Mesenchymal stem cell (in vitro differentiated cells and primary cell): ENCODE results near the gene RIC8A.

ENCODE experiments used
- DNase-seq: peaks from one replicate; pipeline ENCODE4 v3.0.0-alpha.2; 2013
- H2AFZ ChIP-seq: one replicate; pipeline ENCODE4 v1.6.1; 2013; ENCODE audit warnings: low read depth, mild to moderate bottlenecking, control low read depth, inconsistent platforms, low read length, moderate library complexity
- H2AK5ac ChIP-seq: 2 replicates; pipeline ENCODE4 v1.6.1; 2013; ENCODE audit warnings: low read length, moderate library complexity, mild to moderate bottlenecking, inconsistent platforms; ENCODE audit not compliant: severe bottlenecking
- H2BK120ac ChIP-seq: one replicate; pipeline ENCODE4 v1.6.1; 2013; ENCODE audit warnings: low read depth, mild to moderate bottlenecking, inconsistent platforms, low read length, moderate library complexity
- H2BK12ac ChIP-seq, 2 experiments: one replicate each; pipeline ENCODE4 v1.6.1; 2013; ENCODE audit warnings: inconsistent platforms in 2 of 2, low read length in 2 of 2, mild to moderate bottlenecking in 2 of 2, moderate library complexity in 2 of 2, control low read depth in 1 of 2
- H2BK15ac ChIP-seq: one replicate; pipeline ENCODE4 v1.6.1; 2013; ENCODE audit warnings: mild to moderate bottlenecking, low read depth, inconsistent platforms; ENCODE audit not compliant: poor library complexity, severe bottlenecking
- H2BK5ac ChIP-seq: 2 replicates; pipeline ENCODE4 v1.6.1; 2013; ENCODE audit warnings: low read depth, mild to moderate bottlenecking, low read length, control low read depth, inconsistent platforms; ENCODE audit not compliant: poor library complexity, severe bottlenecking
- H3K14ac ChIP-seq, 2 experiments: one replicate each; pipeline ENCODE4 v1.6.1; 2013; ENCODE audit warnings: inconsistent platforms in 2 of 2, low read length in 2 of 2, control low read depth in 1 of 2, mild to moderate bottlenecking in 1 of 2, moderate library complexity in 1 of 2
- H3K18ac ChIP-seq, 2 experiments: one replicate each; pipeline ENCODE4 v1.6.1; 2013; ENCODE audit warnings: inconsistent platforms in 2 of 2, low read length in 2 of 2, control low read depth in 1 of 2, low read depth in 1 of 2, mild to moderate bottlenecking in 1 of 2
- H3K23ac ChIP-seq, 2 experiments: one replicate each; pipeline ENCODE4 v1.6.1; 2013; ENCODE audit warnings: inconsistent platforms in 2 of 2, low read length in 2 of 2, mild to moderate bottlenecking in 2 of 2, moderate library complexity in 2 of 2, control low read depth in 1 of 2
- H3K27ac ChIP-seq: 2 replicates; pipeline ENCODE4 v1.5.1; 2013; ENCODE audit warnings: mild to moderate bottlenecking, moderate library complexity, low read length, control low read depth, inconsistent platforms; ENCODE audit not compliant: poor library complexity, severe bottlenecking
- H3K27me3 ChIP-seq, 2 experiments: 2 replicates each; pipeline versions ENCODE4 v1.6.1 to v1.7.0; 2013; ENCODE audit warnings: low read length in 2 of 2, mild to moderate bottlenecking in 2 of 2, moderate library complexity in 2 of 2, control low read depth in 1 of 2, inconsistent platforms in 1 of 2; ENCODE audit not compliant: control insufficient read depth in 1 of 2, insufficient read depth in 1 of 2
- H3K36me3 ChIP-seq, 2 experiments: 2 replicates each; pipeline versions ENCODE4 v1.6.1 to v1.7.0; 2013; ENCODE audit warnings: low read length in 2 of 2, control low read depth in 1 of 2, inconsistent platforms in 1 of 2, low read depth in 1 of 2, mild to moderate bottlenecking in 1 of 2; ENCODE audit not compliant: insufficient read depth in 2 of 2, control insufficient read depth in 1 of 2
- H3K4ac ChIP-seq, 2 experiments: one replicate each; pipeline ENCODE4 v1.6.1; 2013; ENCODE audit warnings: inconsistent platforms in 2 of 2, low read length in 2 of 2, mild to moderate bottlenecking in 2 of 2, moderate library complexity in 2 of 2, control low read depth in 1 of 2, low read depth in 1 of 2
- H3K4me1 ChIP-seq: 2 replicates; pipeline ENCODE4 v1.6.1; 2013; ENCODE audit warnings: low read depth, low read length, control low read depth; ENCODE audit not compliant: control insufficient read depth, insufficient read depth
- H3K4me2 ChIP-seq: 2 replicates; pipeline ENCODE4 v1.6.1; 2013; ENCODE audit warnings: low read length, mild to moderate bottlenecking, inconsistent platforms; ENCODE audit not compliant: poor library complexity, severe bottlenecking
- H3K4me3 ChIP-seq, 2 experiments: 2 replicates each; pipeline versions ENCODE4 v1.5.1 to v1.7.0; 2013; ENCODE audit warnings: low read length in 2 of 2, mild to moderate bottlenecking in 2 of 2, control low read depth in 1 of 2, low read depth in 1 of 2; ENCODE audit not compliant: insufficient read depth in 1 of 2
- H3K79me1 ChIP-seq: replicated peaks from 2 replicates; pipeline ENCODE4 v1.6.1; 2013; ENCODE audit warnings: mild to moderate bottlenecking, control low read depth, low read length, inconsistent platforms; ENCODE audit not compliant: poor library complexity, severe bottlenecking
- H3K9ac ChIP-seq: 2 replicates; pipeline ENCODE4 v1.7.0; 2013; ENCODE audit warnings: mild to moderate bottlenecking, low read length, moderate library complexity
- H3K9me3 ChIP-seq: 2 replicates; pipeline ENCODE4 v1.7.0; 2013; ENCODE audit warnings: mild to moderate bottlenecking, low read length; ENCODE audit not compliant: control insufficient read depth
- H4K8ac ChIP-seq: one replicate; pipeline ENCODE4 v1.6.1; 2013; ENCODE audit warnings: inconsistent platforms, mild to moderate bottlenecking, low read length, moderate library complexity
- H4K91ac ChIP-seq: one replicate; pipeline ENCODE4 v1.6.1; 2013; ENCODE audit warnings: mild to moderate bottlenecking, low read length, inconsistent platforms
- WGBS: methylation state at CpG from one replicate; pipeline ENCODE4 v1.1.7; 2013; ENCODE audit warnings: mixed read lengths; 5-methylcytosine and 5-hydroxymethylcytosine counted together

The RIC8A gene

DNA sequence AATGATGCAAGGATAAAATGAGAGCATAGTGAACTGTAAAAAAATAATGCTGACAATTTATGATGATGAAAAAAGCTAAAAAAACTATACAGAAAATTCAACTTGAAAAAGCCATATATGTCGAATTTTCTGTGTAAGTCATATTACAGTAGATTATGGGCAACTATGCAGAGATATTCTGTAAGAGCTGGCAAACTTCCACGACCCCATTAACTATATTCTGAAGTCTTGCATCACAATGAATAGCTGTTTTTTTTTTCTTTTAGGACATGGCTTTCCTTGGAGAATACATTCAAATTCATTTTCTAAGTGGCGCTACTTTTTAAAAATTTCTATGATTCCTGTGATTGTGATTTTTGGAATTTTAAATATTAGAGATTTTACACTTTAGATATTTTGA is 47.7 kb downstream of the RIC8A start:
- no CpG with 5 or more reads among the region's 3 CpGs for WGBS
- DNase-seq: no peak
- no peak overlapping the region for H3K18ac ChIP-seq

DNA sequence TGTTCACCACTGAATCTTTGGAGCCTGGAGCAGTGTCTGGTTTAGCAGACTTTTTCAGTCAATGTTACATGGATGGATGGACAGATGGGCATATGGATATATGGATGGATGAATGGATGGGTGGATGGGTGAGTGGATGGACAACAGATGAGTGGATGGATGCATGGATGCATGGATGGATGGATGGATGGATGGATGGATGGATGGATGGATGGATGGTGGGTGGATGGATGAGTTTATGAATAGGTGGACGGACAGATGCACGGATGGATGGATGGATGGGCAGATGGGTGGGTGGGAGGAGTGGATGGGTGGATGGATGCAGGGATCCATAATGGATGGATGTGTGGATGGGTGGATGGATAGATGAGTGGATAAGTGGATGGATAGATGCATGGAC is 48.3 kb downstream of the RIC8A start:
- H3K4me2 ChIP-seq: no peak overlapping the region
- no peak overlapping the region for H4K8ac ChIP-seq
- peaks cover 3% of the 10 kb centered on the region for H3K79me1 ChIP-seq
- no peaks in the 10 kb centered on the region for H3K4me1 ChIP-seq
- H2BK12ac ChIP-seq: no peak overlapping the region
- H3K36me3 ChIP-seq: peaks cover 29 to 32% of the 10 kb centered on the region in 2 experiments
- no peak overlapping the region for H3K4ac ChIP-seq
- no peak overlapping the region for H2AFZ ChIP-seq
- H2BK120ac ChIP-seq: no peak overlapping the region
- H3K23ac ChIP-seq: no peak overlapping the region
- H4K91ac ChIP-seq: no peak overlapping the region
- H3K18ac ChIP-seq: no peak overlapping the region
- no peak overlapping the region for H3K14ac ChIP-seq
- H3K9ac ChIP-seq: no peak overlapping the region
- H3K9me3 ChIP-seq: no peaks in the 10 kb centered on the region
- H3K27ac ChIP-seq: no peak overlapping the region
- no peak overlapping the region for H2BK5ac ChIP-seq
- DNase-seq: no peak
- peaks cover 0 to 34% of the 10 kb centered on the region in 2 experiments for H3K27me3 ChIP-seq
- 98% methylated on average over 2 of the region's 2 CpGs for WGBS
- peak overlapping the region; percentile 26 for H2BK15ac ChIP-seq
- H3K4me3 ChIP-seq: no peak overlapping the region
- no peak overlapping the region for H2AK5ac ChIP-seq

More for the DNA sequence above, 47.7 kb downstream of the RIC8A start:
- Histone ChIP-seq H2AFZ (no peak overlapping the region), H3K9ac (no peak overlapping the region), H3K4ac (no peak overlapping the region), H3K23ac (no peak overlapping the region), H3K14ac (no peak overlapping the region), H2AK5ac (no peak overlapping the region), H3K9me3 (no peaks in the 10 kb centered on the region), H3K4me2 (no peak overlapping the region), H3K79me1 (peaks cover 3% of the 10 kb centered on the region), H3K27ac (no peak overlapping the region), H3K4me3 (no peak overlapping the region), H4K8ac (no peak overlapping the region), H3K27me3 (peaks cover 0 to 29% of the 10 kb centered on the region in 2 experiments), H4K91ac (no peak overlapping the region), H2BK120ac (no peak overlapping the region), H3K4me1 (no peaks in the 10 kb centered on the region), H2BK15ac (no peak overlapping the region), H3K36me3 (peaks cover 33 to 38% of the 10 kb centered on the region in 2 experiments), H2BK5ac (no peak overlapping the region), H2BK12ac (no peak overlapping the region)

- DNase-seq: no peak
These were observed 49.6 kb downstream of the RIC8A start for GRCh38 chr11:256952-257737.

GRCh38 chr11:257766-258493 is 50.4 kb downstream of the RIC8A start:
- no peak overlapping the region for H2AFZ ChIP-seq
- H3K27me3 ChIP-seq: peaks cover 0 to 34% of the 10 kb centered on the region in 2 experiments
- no peak overlapping the region for H2BK5ac ChIP-seq
- H4K8ac ChIP-seq: no peak overlapping the region
- no peak overlapping the region for H3K23ac ChIP-seq
- H3K79me1 ChIP-seq: no peaks in the 10 kb centered on the region
- H3K9ac ChIP-seq: no peak overlapping the region
- no peaks in the 10 kb centered on the region for H3K4me1 ChIP-seq
- H2AK5ac ChIP-seq: no peak overlapping the region
- no peak overlapping the region for H2BK15ac ChIP-seq
- 84% methylated on average over 15 of the region's 15 CpGs for WGBS
- H3K36me3 ChIP-seq: peaks cover 11% of the 10 kb centered on the region in 2 experiments
- H4K91ac ChIP-seq: no peak overlapping the region
- no peaks in the 10 kb centered on the region for H3K9me3 ChIP-seq
- H3K18ac ChIP-seq: no peak overlapping the region
- H3K4ac ChIP-seq: no peak overlapping the region
- H2BK120ac ChIP-seq: no peak overlapping the region
- H3K4me2 ChIP-seq: no peak overlapping the region
- H3K4me3 ChIP-seq: no peak overlapping the region
- H3K14ac ChIP-seq: peak overlapping the region in 1 of 2 experiments; percentile 8
- H3K27ac ChIP-seq: no peak overlapping the region
- DNase-seq: no peak
- H2BK12ac ChIP-seq: no peak overlapping the region

More at GRCh38 chr11:256952-257737, 49.6 kb downstream of the RIC8A start:
- Histone ChIP-seq H3K18ac (no peak overlapping the region), H3K4me2 (no peak overlapping the region), H3K4ac (no peak overlapping the region), H2BK120ac (no peak overlapping the region), H2BK15ac (no peak overlapping the region), H2AK5ac (no peak overlapping the region), H3K27ac (no peak overlapping the region), H3K79me1 (peaks cover under 1% of the 10 kb centered on the region), H2BK5ac (no peak overlapping the region), H3K36me3 (peaks cover 19% of the 10 kb centered on the region in 2 experiments), H4K91ac (no peak overlapping the region), H3K14ac (no peak overlapping the region), H2BK12ac (no peak overlapping the region), H3K4me1 (no peaks in the 10 kb centered on the region), H3K27me3 (peaks cover 0 to 34% of the 10 kb centered on the region in 2 experiments), H3K9me3 (no peaks in the 10 kb centered on the region), H3K23ac (peak overlapping the region in 1 of 2 experiments; percentile 67), H2AFZ (no peak overlapping the region), H3K4me3 (no peak overlapping the region), H3K9ac (no peak overlapping the region), H4K8ac (no peak overlapping the region)
- WGBS: 86% methylated on average over 12 of the region's 14 CpGs
